ENCODE data around the gene CC2D2A.

- TF ChIP-seq CTCF (conservative IDR thresholded peaks at IDR 0.05; ENCODE audit: low read depth, low read length) (no peak), EZH2 (IDR thresholded peaks at IDR 0.05; ENCODE audit: borderline replicate concordance, low read depth, low read length, poor library complexity, severe bottlenecking) (no peak)
Measured at GRCh38 chr4:15423285-15423711, 46.4 kb upstream of the CC2D2A start.
